Upper lobe of right lung (tissue), 1 donor: ENCODE data around the gene CERK. TPM values are rescaled to one million over a fixed set of nuclear protein-coding genes. Genes with fewer than 3 reads are reported as not detected.
"Not testable (repeated sequence)": the region's sequence is repeated elsewhere in the genome, so short reads cannot be mapped to it uniquely, and the experiment has no call there.

ENCODE experiments used
- ATAC-seq: fragments of 200-7000 bp; cut with Tn5 transposase; one replicate; pipeline ENCODE4 v1.9.1; 2020; ENCODE audit warnings: mild to moderate bottlenecking, moderate library complexity
- DNase-seq: peaks from one replicate; pipeline ENCODE4 v3.0.0-alpha.2; 2020
- H3K27ac ChIP-seq: fragments of 200-600 bp; one replicate; pipeline ENCODE4 v1.8.0; 2022
- H3K27me3 ChIP-seq: fragments of 200-600 bp; one replicate; pipeline ENCODE4 v1.8.0; 2022; ENCODE audit warnings: mild to moderate bottlenecking
- H3K36me3 ChIP-seq: fragments of 200-600 bp; one replicate; pipeline ENCODE4 v1.8.0; 2022
- H3K4me1 ChIP-seq: fragments of 200-600 bp; one replicate; pipeline ENCODE4 v1.8.0; 2022
- H3K4me3 ChIP-seq: fragments of 200-600 bp; one replicate; pipeline ENCODE4 v1.8.0; 2022; ENCODE audit warnings: mild to moderate bottlenecking
- H3K9me3 ChIP-seq: fragments of 200-600 bp; one replicate; pipeline ENCODE4 v1.8.0; 2022
- intact Hi-C: fragments of 100-400 bp; cut with DNase I; formaldehyde crosslinking; loops from one replicate; pipeline ENCODE4 v1.11.0; 2022
- total RNA-seq: library from RNA; stranded (reverse); fragmentation: NEBNext Ultra II Directional; extraction: Animal tissue kit (Norgen Biotek cat#: 25700); gene quantifications from one replicate; pipeline ENCODE4 v1.2.1, GENCODE V29; 2021
- TF ChIP-seq, protein P1 (sequence below): fragments of 200-600 bp; IDR thresholded peaks from one replicate; pipeline ENCODE4 v1.8.0; 2022; ENCODE audit warnings: antibody characterized with exemption
- donor health status: DM: no; HTN: yes; CAD: no; lungs with severe emphysema.

The CERK gene
- total RNA-seq, 1 donor from 2014 or later: 28.1 TPM

DNA sequence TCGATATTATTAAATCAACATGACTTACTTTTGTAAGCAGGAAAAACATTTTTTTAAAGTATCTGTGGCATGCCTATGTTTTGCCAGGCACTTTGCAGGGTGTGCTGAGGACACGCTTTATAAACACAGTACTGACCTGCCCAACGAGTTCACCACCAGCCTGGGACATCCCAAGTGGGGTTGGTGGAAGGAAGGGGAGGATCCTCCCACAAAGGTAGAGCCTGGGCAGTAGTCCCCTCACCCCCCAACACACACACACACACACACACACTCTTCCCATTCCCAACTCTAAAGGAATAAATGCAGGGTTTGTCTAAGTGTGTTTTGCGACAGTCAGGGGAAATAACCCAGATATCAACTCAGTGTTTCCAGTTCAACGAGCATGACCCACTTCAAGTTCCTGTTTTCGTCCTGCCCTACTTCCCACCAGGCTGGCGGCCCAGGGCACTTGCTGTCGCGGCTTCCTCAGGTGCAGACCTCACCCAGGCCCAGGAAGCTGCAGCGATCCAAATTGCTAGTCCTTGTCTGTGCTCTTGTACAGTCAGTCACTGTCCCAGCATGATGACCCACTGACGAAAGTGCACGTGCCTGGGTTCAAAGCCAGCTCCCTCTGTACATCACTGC, 3.1 kb downstream of the CERK start:
- ATAC-seq (peak; percentile 55), DNase-seq (peak; percentile 83)
- peaks cover 62% of the 10 kb centered on the region for H3K4me1 ChIP-seq

DNA sequence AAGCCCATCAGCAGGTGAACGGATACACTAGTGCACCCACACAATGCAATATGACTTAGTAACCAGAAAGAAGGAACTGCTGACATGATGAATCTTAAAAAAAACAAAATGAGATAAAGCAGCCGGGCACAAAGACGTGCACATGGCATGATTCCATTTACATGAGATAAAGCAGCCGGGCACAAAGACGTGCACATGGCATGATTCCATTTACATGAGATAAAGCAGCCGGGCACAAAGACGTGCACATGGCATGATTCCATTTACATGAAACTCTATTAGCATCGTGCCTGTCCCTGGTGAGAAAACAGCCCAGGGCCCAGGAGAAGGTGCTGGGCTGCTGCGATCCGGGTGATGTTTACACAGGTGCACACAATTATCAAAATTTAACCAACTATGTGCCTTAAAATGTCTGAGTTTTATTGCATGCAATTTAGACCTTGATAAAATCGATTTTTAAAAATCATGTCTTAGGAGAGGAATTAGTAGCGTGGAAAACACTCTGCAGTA, 3.8 kb downstream of the CERK start:
- H3K27ac ChIP-seq: peak overlapping the region; percentile 61

More for the DNA sequence above, 3.1 kb downstream of the CERK start:
- intact Hi-C loops: no loop called here
- Histone ChIP-seq H3K27me3 (no peaks in the 10 kb centered on the region), H3K36me3 (no peaks in the 10 kb centered on the region), H3K4me3 (no peak overlapping the region), H3K27ac (peak overlapping the region; percentile 61), H3K9me3 (no peaks in the 10 kb centered on the region)
- TF ChIP-seq, protein P1, sequence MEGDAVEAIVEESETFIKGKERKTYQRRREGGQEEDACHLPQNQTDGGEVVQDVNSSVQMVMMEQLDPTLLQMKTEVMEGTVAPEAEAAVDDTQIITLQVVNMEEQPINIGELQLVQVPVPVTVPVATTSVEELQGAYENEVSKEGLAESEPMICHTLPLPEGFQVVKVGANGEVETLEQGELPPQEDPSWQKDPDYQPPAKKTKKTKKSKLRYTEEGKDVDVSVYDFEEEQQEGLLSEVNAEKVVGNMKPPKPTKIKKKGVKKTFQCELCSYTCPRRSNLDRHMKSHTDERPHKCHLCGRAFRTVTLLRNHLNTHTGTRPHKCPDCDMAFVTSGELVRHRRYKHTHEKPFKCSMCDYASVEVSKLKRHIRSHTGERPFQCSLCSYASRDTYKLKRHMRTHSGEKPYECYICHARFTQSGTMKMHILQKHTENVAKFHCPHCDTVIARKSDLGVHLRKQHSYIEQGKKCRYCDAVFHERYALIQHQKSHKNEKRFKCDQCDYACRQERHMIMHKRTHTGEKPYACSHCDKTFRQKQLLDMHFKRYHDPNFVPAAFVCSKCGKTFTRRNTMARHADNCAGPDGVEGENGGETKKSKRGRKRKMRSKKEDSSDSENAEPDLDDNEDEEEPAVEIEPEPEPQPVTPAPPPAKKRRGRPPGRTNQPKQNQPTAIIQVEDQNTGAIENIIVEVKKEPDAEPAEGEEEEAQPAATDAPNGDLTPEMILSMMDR: no peak

DNA sequence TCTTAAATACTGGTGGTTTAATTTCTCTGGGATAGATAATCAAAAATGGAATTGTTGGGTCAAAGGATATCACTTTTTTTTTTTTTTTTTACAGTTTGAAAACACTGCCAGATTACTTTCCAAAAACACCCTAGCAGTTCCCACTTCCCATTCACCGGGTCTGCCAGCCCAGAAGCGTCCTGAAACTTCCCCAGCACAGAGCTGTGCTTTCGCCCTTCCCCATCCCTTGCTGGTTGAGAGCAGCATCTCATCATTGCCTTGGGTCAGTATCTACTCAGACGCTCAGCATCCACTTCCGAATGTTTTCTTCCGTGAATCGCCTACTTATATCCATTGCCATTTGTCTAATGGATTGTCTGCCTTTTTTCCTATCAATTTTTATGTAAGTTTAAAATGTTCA, 5.5 kb downstream of the CERK start:
- Histone ChIP-seq H3K27ac (no peak overlapping the region), H3K9me3 (no peaks in the 10 kb centered on the region), H3K4me1 (peaks cover 59% of the 10 kb centered on the region), H3K27me3 (no peaks in the 10 kb centered on the region), H3K36me3 (no peaks in the 10 kb centered on the region), H3K4me3 (no peak overlapping the region)
- TF ChIP-seq, protein P1: no peak
- intact Hi-C loops: no loop called here
- no peak for DNase-seq
- no peak for ATAC-seq

More for the DNA sequence above, 3.8 kb downstream of the CERK start:
- H3K9me3 ChIP-seq, H3K4me3 ChIP-seq, H3K27me3 ChIP-seq, intact Hi-C loops, H3K36me3 ChIP-seq, DNase-seq, ATAC-seq: not testable (repeated sequence)
- peaks cover 62% of the 10 kb centered on the region for H3K4me1 ChIP-seq

DNA sequence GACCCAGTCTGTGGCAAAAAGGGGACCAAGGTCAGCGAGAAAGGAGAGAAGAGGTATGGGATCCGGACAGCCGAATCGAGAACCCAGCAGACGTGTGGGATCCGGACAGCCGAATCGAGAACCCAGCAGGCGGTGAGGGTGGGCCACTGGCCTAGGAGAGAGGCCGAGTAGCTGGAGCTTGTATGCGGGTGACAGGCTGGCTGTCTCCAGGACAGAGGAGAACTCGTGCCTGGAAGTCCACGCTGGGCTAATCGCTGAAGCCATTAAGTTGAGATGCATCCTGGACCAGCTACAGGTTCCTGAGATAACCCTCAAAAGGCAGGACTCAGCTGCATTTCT, 6.0 kb downstream of the CERK start:
- no peaks in the 10 kb centered on the region for H3K9me3 ChIP-seq
- peaks cover 59% of the 10 kb centered on the region for H3K4me1 ChIP-seq
- no peaks in the 10 kb centered on the region for H3K27me3 ChIP-seq
- no peak overlapping the region for H3K4me3 ChIP-seq
- intact Hi-C loops: no loop called here
- H3K27ac ChIP-seq: no peak overlapping the region
- H3K36me3 ChIP-seq: no peaks in the 10 kb centered on the region
- DNase-seq (no peak), ATAC-seq (no peak)
- TF ChIP-seq, protein P1: no peak

DNA sequence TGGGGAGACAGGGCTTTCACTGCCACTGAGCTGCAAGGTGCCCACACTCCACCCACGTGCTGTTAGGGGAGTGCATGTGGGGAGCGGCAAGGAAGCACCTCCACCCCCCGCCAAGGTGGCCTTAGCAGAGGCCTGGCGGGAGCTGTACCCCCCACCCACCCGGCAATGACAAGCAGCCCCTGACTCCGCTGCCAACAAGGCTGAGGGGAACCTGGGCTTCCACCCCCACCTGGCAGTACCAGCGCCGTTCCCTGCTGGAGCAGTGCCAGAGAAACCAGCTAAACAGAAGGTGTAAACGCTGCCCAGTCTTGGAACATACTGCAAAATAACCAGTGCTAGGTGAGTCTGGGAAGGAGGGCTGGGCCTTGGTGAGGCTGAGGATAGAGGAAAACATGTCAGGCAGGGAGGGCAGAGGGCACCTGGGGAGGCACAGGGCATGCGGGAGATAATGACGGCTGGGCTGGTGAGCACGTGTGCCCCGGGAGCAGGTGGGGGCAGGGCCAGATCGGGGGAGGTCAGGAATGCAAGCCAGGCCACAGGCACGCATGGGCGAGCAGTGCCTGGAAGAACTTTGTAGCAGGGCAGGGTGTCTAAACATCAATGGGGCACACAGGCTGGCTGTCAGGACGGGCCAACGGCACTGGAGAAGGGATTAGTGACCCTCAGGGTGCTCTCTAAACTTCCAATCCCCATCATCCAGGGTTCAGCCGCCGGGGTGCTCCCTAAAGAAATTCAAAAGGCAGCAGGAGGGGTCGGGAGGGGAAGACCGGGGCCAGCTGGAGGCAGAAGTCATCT, 6.6 kb downstream of the CERK start:
- peak; percentile 79 for ATAC-seq
- intact Hi-C loops: no loop called here

More for the DNA sequence above, 6.6 kb downstream of the CERK start:
- H3K27me3 ChIP-seq: no peaks in the 10 kb centered on the region
- DNase-seq: no peak
- TF ChIP-seq, protein P1: no peak
- no peak overlapping the region for H3K27ac ChIP-seq
- H3K9me3 ChIP-seq: no peaks in the 10 kb centered on the region
- H3K36me3 ChIP-seq: no peaks in the 10 kb centered on the region
- H3K4me1 ChIP-seq: peaks cover 53% of the 10 kb centered on the region
- no peak overlapping the region for H3K4me3 ChIP-seq
